Spleen (tissue), 7 donors: Measurements from ENCODE around the gene KIF5B.

ENCODE experiments used
- POLR2A ChIP-seq, 3 donors: fragments of 450-650 bp; IDR thresholded peaks; one replicate each; pipeline ENCODE4 v1.5.1; 2017; ENCODE audit warnings: antibody characterized with exemption in 3 of 3, mild to moderate bottlenecking in 1 of 3
- POLR2AphosphoS5 ChIP-seq, 3 donors: sonication (generic); formaldehyde crosslinking; IDR thresholded peaks; one replicate each; pipeline ENCODE4 v1.5.1; 2017; ENCODE audit warnings: antibody characterized with exemption in 3 of 3
- TF ChIP-seq, protein P1 (sequence below), 11 experiments: fragments of 200-600 bp in 7 of 11; fragments of 450-650 bp in 4 of 11; sonication (generic) in 4 of 11; IDR thresholded peaks in 8 of 11; conservative IDR thresholded peaks in 3 of 11; 1 replicate in 7 of 11; 2 replicates in 4 of 11; pipeline versions ENCODE4 v1.4.0 to v1.8.0; 2016 to 2021; ENCODE audit warnings: antibody characterized with exemption in 11 of 11, inconsistent platforms in 4 of 11, mild to moderate bottlenecking in 1 of 11
- donor health status: DM: no; HTN: no; CAD: no; lungs with moderate emphysema.
- donor health status: DM: no; HTN: no; CAD: no.
- donor health status: DM: no; HTN: no; CAD: no.

DNA sequence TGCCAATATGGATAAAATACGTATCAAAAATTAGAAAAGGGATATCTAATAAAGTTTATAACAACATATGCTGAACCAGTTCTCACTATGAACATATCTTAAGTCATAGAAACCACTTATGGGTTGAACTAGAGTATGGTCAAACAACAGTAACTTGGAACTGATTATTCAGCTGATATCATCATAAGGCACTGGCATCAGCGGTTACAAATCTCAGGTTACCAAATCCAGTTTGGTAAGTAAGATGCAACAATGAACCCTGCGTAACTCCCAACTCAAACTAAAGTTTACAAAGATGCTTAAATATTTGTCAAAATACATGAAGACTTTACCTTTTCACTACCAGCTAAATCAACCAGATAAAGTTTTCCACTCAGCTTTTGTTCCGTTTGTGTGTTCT is 19.3 kb downstream of the KIF5B start:
- TF ChIP-seq, protein P1, sequence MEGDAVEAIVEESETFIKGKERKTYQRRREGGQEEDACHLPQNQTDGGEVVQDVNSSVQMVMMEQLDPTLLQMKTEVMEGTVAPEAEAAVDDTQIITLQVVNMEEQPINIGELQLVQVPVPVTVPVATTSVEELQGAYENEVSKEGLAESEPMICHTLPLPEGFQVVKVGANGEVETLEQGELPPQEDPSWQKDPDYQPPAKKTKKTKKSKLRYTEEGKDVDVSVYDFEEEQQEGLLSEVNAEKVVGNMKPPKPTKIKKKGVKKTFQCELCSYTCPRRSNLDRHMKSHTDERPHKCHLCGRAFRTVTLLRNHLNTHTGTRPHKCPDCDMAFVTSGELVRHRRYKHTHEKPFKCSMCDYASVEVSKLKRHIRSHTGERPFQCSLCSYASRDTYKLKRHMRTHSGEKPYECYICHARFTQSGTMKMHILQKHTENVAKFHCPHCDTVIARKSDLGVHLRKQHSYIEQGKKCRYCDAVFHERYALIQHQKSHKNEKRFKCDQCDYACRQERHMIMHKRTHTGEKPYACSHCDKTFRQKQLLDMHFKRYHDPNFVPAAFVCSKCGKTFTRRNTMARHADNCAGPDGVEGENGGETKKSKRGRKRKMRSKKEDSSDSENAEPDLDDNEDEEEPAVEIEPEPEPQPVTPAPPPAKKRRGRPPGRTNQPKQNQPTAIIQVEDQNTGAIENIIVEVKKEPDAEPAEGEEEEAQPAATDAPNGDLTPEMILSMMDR (IDR thresholded peaks at IDR 0.05 in 8 of 11, conservative IDR thresholded peaks at IDR 0.05 in 3 of 11), result no peak
- TF ChIP-seq POLR2A (IDR thresholded peaks at IDR 0.05), result no peak
- no peak for TF ChIP-seq POLR2AphosphoS5 (IDR thresholded peaks at IDR 0.05)
